HepG2 (cell line): ENCODE data around the gene MAPK14. TPM values are rescaled to one million over a fixed set of nuclear protein-coding genes. Genes with fewer than 3 reads are reported as not detected.
A peak's percentile ranks its signal among the peaks of the same experiment; 100 is the strongest.

Experiments used
- ETV5 ChIP-seq: IDR thresholded peaks from 2 replicates; pipeline ENCODE4 v1.6.1; 2018; ENCODE audit warnings: missing biosample characterization, missing genetic modification reagents, inconsistent platforms, borderline replicate concordance
- MYC ChIP-seq: sonication (generic); formaldehyde crosslinking; IDR thresholded peaks from 2 replicates; pipeline ENCODE4 v1.9.0; 2021; ENCODE audit warnings: missing genetic modification reagents, borderline replicate concordance
- XRCC5 ChIP-seq: fragments of 200-400 bp; formaldehyde crosslinking; optimal IDR thresholded peaks from 2 replicates; pipeline ENCODE3; 2017; ENCODE audit warnings: mild to moderate bottlenecking, low read length
- ZFP37 ChIP-seq: sonication (generic); formaldehyde crosslinking; IDR thresholded peaks from 2 replicates; pipeline ENCODE4 v1.4.0; 2020; ENCODE audit warnings: missing genetic modification reagents, borderline replicate concordance
- ZNF503 ChIP-seq: sonication (generic); formaldehyde crosslinking; IDR thresholded peaks from 2 replicates; pipeline ENCODE4 v1.4.0; 2020; ENCODE audit warnings: missing genetic modification reagents
- ZNF564 ChIP-seq: sonication (generic); formaldehyde crosslinking; IDR thresholded peaks from 2 replicates; pipeline ENCODE4 v1.8.1; 2023; ENCODE audit warnings: mild to moderate bottlenecking, missing genetic modification reagents
- ZNF574 ChIP-seq: sonication (generic); formaldehyde crosslinking; IDR thresholded peaks from 2 replicates; pipeline ENCODE4 v1.4.0; 2020; ENCODE audit warnings: missing genetic modification reagents
- ZNF646 ChIP-seq: sonication (generic); formaldehyde crosslinking; IDR thresholded peaks from 2 replicates; pipeline ENCODE4 v1.9.0; 2021; ENCODE audit warnings: mild to moderate bottlenecking, missing genetic modification reagents
- ZNF781 ChIP-seq: sonication (generic); formaldehyde crosslinking; IDR thresholded peaks from 2 replicates; pipeline ENCODE4 v1.5.1; 2020; ENCODE audit warnings: borderline replicate concordance, mild to moderate bottlenecking, missing genetic modification reagents; ENCODE audit errors: not compliant biosample characterization
- polyA plus RNA-seq, 8 experiments: library from polyadenylated mRNA; depleted of rRNA in 3 of 8; stranded (reverse) in 7 of 8; unstranded in 1 of 8; fragments of >200 nt; fragmentation: Illumina TruSeq in 4 of 8; extraction: Trizol in 4 of 8; gene quantifications; 2 replicates each; pipeline versions ENCODE4 v1.2.1 to v1.2.3, GENCODE V29; 2011 to 2016; ENCODE audit warnings: low read depth in 4 of 8, missing spikeins in 1 of 8, mixed read lengths in 1 of 8; ENCODE audit not compliant: insufficient read depth in 1 of 8
- total RNA-seq, 5 experiments: library from RNA; depleted of rRNA; stranded (reverse); fragments of >200 nt; fragmentation: Illumina TruSeq; extraction: Trizol; gene quantifications; 2 replicates each; pipeline ENCODE4 v1.2.3, GENCODE V29; 2016; ENCODE audit warnings: low read depth in 1 of 5
- TF ChIP-seq, protein P1 (sequence below): sonication (generic); formaldehyde crosslinking; IDR thresholded peaks from 2 replicates; pipeline ENCODE4 v1.4.0; 2020; ENCODE audit warnings: low read depth, missing genetic modification reagents
- TF ChIP-seq, protein P2 (sequence below): sonication (generic); formaldehyde crosslinking; IDR thresholded peaks from 2 replicates; pipeline ENCODE4 v1.4.0; 2020; ENCODE audit warnings: missing genetic modification reagents

MAPK14 gene
- total and polyA plus RNA-seq, 2 of the 13 experiments (the other 11 are each of a cell fraction or from before 2014, with no cell fraction given), result 66.3 to 67.3 TPM

DNA sequence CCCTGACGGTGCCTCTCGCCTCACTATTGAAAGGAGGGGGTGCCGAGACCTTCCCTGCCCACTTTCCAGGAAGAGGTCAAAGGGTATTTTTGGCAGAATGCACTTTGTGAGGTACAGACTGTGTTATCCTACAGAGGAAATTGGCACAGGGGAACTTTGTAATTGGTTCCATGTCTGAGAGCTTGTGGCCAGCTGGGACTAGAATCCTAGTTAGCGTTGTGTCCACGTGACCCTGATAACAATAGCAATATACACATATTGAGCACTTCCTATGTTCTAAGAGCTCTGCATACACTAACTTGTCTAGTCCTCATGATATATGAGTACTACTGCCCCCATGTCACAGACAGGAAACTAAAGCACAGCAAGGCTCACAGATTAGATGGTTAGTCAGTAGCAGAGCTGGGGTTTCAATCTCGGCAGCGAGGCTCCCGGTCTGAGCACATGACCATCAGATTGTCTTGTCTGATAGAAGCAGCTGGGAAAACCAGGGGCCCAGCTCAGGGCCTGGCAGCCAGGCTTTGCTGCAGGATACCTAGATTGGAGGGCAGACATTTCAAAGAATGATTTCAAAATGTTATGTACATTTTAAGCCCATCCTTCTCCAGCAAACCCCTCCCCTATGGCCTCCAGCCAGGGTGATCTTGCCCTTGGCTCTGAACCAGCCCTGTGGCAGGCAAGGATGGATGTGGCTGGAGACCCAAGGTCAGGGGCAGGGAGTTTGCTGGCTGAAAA lies 104.1 kb downstream of the MAPK14 start (continued):
- TF ChIP-seq ZNF646 (CRISPR knock-in tag), result peak; percentile 22; the same call in 1 of the 2 replicates
- TF ChIP-seq ZFP37 (CRISPR knock-in tag), result peak; percentile 48; the same call in 1 of the 2 replicates
- 0 out of 2 replicates have a peak, but pooled peaks have one; percentile 43 for TF ChIP-seq ZNF564 (CRISPR knock-in tag)
- TF ChIP-seq ZNF503 (CRISPR knock-in tag), result peak; percentile 77; the same call in 1 of the 2 replicates
- TF ChIP-seq ZNF574 (CRISPR knock-in tag), result 0 out of 2 replicates have a peak, but pooled peaks have one; percentile 6
- peak; percentile 1 for TF ChIP-seq ZNF781 (CRISPR knock-in tag)
- peak; percentile 59; the same call in 1 of the 2 replicates for TF ChIP-seq ETV5 (CRISPR knock-in tag)
- TF ChIP-seq, protein P1, sequence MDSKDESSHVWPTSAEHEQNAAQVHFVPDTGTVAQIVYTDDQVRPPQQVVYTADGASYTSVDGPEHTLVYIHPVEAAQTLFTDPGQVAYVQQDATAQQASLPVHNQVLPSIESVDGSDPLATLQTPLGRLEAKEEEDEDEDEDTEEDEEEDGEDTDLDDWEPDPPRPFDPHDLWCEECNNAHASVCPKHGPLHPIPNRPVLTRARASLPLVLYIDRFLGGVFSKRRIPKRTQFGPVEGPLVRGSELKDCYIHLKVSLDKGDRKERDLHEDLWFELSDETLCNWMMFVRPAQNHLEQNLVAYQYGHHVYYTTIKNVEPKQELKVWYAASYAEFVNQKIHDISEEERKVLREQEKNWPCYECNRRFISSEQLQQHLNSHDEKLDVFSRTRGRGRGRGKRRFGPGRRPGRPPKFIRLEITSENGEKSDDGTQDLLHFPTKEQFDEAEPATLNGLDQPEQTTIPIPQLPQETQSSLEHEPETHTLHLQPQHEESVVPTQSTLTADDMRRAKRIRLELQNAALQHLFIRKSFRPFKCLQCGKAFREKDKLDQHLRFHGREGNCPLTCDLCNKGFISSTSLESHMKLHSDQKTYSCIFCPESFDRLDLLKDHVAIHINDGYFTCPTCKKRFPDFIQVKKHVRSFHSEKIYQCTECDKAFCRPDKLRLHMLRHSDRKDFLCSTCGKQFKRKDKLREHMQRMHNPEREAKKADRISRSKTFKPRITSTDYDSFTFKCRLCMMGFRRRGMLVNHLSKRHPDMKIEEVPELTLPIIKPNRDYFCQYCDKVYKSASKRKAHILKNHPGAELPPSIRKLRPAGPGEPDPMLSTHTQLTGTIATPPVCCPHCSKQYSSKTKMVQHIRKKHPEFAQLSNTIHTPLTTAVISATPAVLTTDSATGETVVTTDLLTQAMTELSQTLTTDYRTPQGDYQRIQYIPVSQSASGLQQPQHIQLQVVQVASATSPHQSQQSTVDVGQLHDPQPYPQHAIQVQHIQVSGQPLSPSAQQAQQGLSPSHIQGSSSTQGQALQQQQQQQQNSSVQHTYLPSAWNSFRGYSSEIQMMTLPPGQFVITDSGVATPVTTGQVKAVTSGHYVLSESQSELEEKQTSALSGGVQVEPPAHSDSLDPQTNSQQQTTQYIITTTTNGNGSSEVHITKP (CRISPR knock-in tag), result 0 out of 2 replicates have a peak, but pooled peaks have one; percentile 18
- TF ChIP-seq MYC (CRISPR knock-in tag), result 0 out of 2 replicates have a peak, but pooled peaks have one; percentile 44
- peak; percentile 29 for TF ChIP-seq XRCC5
- TF ChIP-seq, protein P2, sequence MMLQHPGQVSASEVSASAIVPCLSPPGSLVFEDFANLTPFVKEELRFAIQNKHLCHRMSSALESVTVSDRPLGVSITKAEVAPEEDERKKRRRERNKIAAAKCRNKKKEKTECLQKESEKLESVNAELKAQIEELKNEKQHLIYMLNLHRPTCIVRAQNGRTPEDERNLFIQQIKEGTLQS (CRISPR knock-in tag), result no peak
